GM04504 (cell line): ENCODE measurements around the gene TBC1D23.
A peak's percentile ranks its signal among the peaks of the same experiment; 100 is the strongest.
"Not testable (repeated sequence)": the region's sequence is repeated elsewhere in the genome, so short reads cannot be mapped to it uniquely, and the experiment has no call there.

Source experiments
- DNase-seq: peaks from one replicate; pipeline ENCODE4 v3.0.0-alpha.2; 2012; ENCODE audit warnings: low read depth

Gene TBC1D23

DNA sequence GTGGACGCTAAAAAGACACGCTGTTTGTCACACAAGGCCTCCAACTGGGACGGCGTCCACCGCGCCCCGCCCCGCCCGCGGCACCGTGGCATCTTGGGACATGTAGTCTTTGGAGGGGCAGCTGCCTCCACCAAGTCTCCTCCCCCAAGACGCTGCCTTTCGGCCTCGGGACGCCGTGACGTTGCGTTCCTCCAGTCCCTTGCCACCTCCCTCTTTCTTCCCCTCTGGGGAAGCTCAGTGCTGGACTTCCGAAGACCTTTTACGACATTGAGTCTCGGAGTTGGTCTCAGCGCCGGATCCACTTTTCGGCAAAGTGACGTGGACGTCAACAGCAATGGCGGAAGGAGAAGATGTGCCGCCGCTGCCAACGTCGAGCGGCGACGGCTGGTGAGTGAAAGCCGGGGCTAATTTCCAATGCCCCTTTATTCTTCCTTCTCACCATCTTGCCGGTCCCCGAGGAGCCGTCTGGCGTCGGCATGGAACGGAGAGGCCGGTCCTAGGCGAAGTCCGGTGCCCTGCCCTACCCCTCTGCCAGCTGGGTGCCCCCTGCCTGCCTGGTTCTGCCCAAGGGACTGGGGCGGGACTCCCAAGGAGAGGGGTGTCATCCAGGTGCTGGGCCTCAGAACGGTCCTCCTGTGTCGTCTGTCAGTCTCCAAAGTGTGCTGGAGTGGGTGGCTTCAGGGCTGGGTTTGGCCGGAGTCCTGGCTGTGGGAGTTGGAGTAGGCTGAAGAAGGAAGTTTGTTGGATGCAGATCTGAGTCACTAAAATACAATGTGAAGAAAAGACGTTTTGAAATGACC, at the start of gene TBC1D23:
Gene TBC1D23 (plus strand): TSS at position 308 of the 800 bp plus-strand sequence. CDS start 27 bp downstream, at position 335.
- peak; percentile 99 for DNase-seq

- DNase-seq = no peak
Observed at GRCh38 chr3:100213891-100214573, 46.8 kb upstream of the TBC1D23 start.

GRCh38 chr3:100214574-100214964, 46.2 kb upstream of the TBC1D23 start:
- no peak for DNase-seq

- DNase-seq = no peak
Observed at GRCh38 chr3:100216713-100217112, 44.1 kb upstream of the TBC1D23 start.

DNA sequence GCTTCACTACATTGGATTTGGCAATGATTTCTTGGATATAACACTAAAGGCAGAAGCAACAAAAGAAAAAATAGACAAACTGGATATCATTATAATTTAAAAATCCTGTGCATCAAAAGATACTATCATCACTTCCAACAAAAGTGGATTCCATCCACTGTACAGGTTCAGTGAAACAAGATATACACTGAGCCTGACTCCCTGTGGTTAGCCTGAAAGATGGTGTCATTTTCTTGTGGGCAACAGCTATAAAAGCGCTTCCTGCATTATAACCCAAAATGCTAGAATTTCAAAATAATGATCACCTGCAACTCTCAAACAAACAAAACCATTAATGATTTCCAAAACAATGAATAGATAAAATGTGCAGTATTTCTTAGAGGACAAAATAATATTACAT, 39.6 kb upstream of the TBC1D23 start:
- DNase-seq = no peak

GRCh38 chr3:100225193-100225592, 35.6 kb upstream of the TBC1D23 start:
- DNase-seq = no peak

- no peak for DNase-seq
Observed at GRCh38 chr3:100225883-100226282, 34.9 kb upstream of the TBC1D23 start.

GRCh38 chr3:100226712-100227429, 33.9 kb upstream of the TBC1D23 start:
- DNase-seq = peak; percentile 52

GRCh38 chr3:100227511-100227921, 33.3 kb upstream of the TBC1D23 start:
- DNase-seq = no peak

DNA sequence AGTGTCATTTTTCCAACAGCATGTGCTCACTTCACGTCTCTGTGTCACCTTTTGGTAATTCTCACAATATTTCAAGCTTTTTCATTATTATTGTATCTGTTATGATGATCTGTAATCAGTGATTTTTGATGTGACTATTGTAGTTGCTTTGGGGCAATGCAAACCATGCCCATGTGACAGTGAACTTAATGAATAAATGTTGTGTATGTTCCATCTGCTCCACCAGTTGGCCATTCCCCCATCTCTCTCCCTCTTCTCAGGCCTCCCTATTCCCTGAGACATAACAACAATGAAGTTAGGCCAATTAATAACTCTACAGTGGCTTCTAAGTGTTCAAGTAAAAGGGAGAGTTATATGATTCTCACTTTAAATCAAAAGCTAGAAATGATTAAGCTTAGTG, 32.5 kb upstream of the TBC1D23 start:
- no peak for DNase-seq

- DNase-seq = not testable (repeated sequence)
Observed at GRCh38 chr3:100229188-100229587, 31.6 kb upstream of the TBC1D23 start.

- no peak for DNase-seq
Observed at GRCh38 chr3:100230710-100231109, 30.1 kb upstream of the TBC1D23 start.

GRCh38 chr3:100231668-100232067, 29.1 kb upstream of the TBC1D23 start:
- no peak for DNase-seq

GRCh38 chr3:100234364-100234763, 26.4 kb upstream of the TBC1D23 start:
- DNase-seq = no peak

GRCh38 chr3:100238599-100238998, 22.2 kb upstream of the TBC1D23 start:
- no peak for DNase-seq

DNA sequence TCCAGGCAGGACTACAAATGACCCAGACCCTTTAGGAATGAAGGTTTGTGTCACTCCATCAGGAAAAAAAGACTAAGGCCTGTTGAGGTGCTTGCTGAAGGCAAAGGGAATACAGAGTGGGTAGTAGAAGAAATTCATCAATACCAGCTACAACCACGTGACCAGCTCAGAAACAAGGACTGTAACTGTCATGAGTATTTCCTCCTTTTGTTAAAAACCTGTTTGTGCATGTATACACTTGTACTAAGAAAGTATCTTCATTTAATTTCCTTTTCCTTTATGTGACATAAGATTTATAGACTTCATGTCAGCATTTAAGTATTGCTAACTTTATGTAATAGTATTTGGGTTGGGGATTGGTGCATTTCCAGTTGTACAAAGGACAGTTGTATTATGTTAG, 18.3 kb upstream of the TBC1D23 start:
- DNase-seq = not testable (repeated sequence)

- no peak for DNase-seq
Observed at GRCh38 chr3:100244264-100244663, 16.5 kb upstream of the TBC1D23 start.

- DNase-seq = no peak
Observed at GRCh38 chr3:100245136-100245535, 15.7 kb upstream of the TBC1D23 start.

DNA sequence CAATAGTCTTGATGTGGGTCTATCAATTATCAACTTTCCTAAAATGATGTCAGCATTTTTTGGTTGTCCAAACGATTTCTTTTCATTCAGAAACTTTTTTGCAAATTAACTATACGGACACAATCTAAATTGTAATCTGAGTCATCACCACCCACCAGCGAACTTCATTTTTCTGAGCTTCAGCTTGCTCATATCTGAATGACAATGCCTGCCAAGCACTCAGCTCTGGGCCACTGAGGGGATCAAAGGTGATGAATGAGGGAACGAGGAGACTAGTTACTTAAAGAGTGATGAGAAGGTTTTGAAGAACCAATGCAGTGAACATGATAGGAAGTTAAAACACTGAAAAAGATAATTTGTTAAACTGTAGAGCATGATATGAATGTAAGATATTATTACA, 14.9 kb upstream of the TBC1D23 start:
- no peak for DNase-seq

DNA sequence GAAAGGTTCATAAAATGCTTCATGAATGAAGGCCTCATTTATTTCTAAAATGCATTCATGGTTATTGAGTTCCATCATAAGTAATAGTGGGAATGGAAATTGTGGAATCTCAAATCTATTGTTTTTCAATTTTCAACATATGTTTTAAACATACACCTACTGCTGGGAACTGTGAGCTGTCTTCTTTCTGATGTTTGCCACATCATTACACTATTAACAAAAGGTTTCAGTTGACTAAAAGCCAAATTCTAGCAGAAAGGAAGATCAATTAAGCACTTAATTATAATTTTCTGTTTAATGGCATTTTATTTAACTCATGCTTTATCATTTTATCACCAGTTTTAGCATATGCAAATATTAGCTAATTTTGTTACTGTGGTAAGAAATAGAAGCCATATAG, 13.8 kb upstream of the TBC1D23 start:
- no peak for DNase-seq

DNA sequence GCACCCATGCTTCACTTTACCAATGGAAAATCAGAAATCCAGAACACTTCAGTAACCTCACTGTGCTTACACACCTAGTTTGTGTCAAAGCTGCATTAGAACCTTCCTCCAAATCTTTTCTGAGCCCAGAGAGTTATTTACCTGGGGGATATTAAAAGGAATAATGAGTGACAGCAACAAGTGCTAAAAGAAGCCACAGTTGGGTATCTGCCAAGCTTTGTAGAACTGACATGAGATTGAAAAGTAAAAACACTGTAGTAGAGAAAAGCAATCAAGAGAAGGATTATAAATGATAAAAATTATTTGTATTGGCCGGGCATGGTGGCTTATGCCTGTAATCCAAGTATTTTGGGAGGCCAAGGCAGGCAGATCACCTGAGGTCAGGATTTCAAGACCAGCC, 8.8 kb upstream of the TBC1D23 start:
- no peak for DNase-seq

GRCh38 chr3:100254168-100254777, 6.5 kb upstream of the TBC1D23 start:
- DNase-seq = no peak
